Esophagus muscularis mucosa (tissue), 4 donors: Measurements from ENCODE around the gene CDHR4. TPM values are rescaled to one million over a fixed set of nuclear protein-coding genes. Genes with fewer than 3 reads are reported as not detected.

Experiments used
- DNase-seq: peaks from one replicate; pipeline ENCODE4 v3.0.0-alpha.2; 2017; ENCODE audit errors: extremely low spot score
- H3K27ac ChIP-seq, 4 donors: fragments of 200-600 bp; sonication (generic); replicated peaks in 1 of 4; 1 replicate in 3 of 4; 2 replicates in 1 of 4; pipeline ENCODE4 v1.5.1; 2016 to 2019; ENCODE audit warnings: mild to moderate bottlenecking in 1 of 4
- H3K27me3 ChIP-seq, 4 donors: fragments of 200-600 bp; sonication (generic); one replicate each; pipeline versions ENCODE4 v1.5.1 to v1.6.0; 2016 to 2019
- H3K36me3 ChIP-seq, 4 donors: fragments of 200-600 bp; sonication (generic); one replicate each; pipeline ENCODE4 v1.5.1; 2016 to 2019
- H3K4me1 ChIP-seq, 4 donors: fragments of 200-600 bp; sonication (generic); one replicate each; pipeline ENCODE4 v1.5.1; 2016 to 2019
- H3K4me3 ChIP-seq, 4 donors: fragments of 200-600 bp; sonication (generic); 1 replicate in 2 of 4; 2 replicates in 2 of 4; pipeline ENCODE4 v1.5.1; 2016 to 2019; ENCODE audit warnings: mild to moderate bottlenecking in 4 of 4, moderate library complexity in 1 of 4
- H3K9me3 ChIP-seq, 4 donors: fragments of 200-600 bp; sonication (generic); 1 replicate in 3 of 4; 2 replicates in 1 of 4; pipeline ENCODE4 v1.5.1; 2016 to 2019
- CTCF ChIP-seq, 3 experiments: fragments of 200-600 bp in 2 of 3; fragments of 450-650 bp in 1 of 3; sonication (generic) in 2 of 3; IDR thresholded peaks; one replicate each; pipeline ENCODE4 v1.5.1; 2017 to 2019; ENCODE audit warnings: antibody characterized with exemption in 3 of 3, mild to moderate bottlenecking in 2 of 3, moderate library complexity in 1 of 3
- EP300 ChIP-seq: sonication (generic); formaldehyde crosslinking; IDR thresholded peaks from one replicate; pipeline ENCODE4 v1.6.1; 2017; ENCODE audit warnings: antibody characterized with exemption
- POLR2A ChIP-seq: fragments of 450-650 bp; IDR thresholded peaks from one replicate; pipeline ENCODE4 v1.6.1; 2017; ENCODE audit warnings: antibody characterized with exemption, moderate library complexity, mild to moderate bottlenecking, low read depth
- POLR2AphosphoS5 ChIP-seq, 2 donors: sonication (generic); formaldehyde crosslinking; IDR thresholded peaks; one replicate each; pipeline ENCODE4 v1.6.1; 2017; ENCODE audit warnings: antibody characterized with exemption in 2 of 2
- WGBS: methylation state at CpG from one replicate; pipeline ENCODE4 v1.1.5; 2018; 5-methylcytosine and 5-hydroxymethylcytosine counted together
- intact Hi-C: fragments of 100-400 bp; cut with DNase I; formaldehyde crosslinking; loops from one replicate; pipeline ENCODE4 v1.15.1; 2023
- total RNA-seq, 4 donors: library from RNA; depleted of rRNA; stranded (reverse); fragments of >200 nt; gene quantifications; one replicate each; pipeline versions ENCODE4 v1.1.0 to v1.2.1, GENCODE V29; 2016

Gene CDHR4
- total RNA-seq, 4 donors from 2014 or later = 0.17 TPM; not detected in 3

DNA sequence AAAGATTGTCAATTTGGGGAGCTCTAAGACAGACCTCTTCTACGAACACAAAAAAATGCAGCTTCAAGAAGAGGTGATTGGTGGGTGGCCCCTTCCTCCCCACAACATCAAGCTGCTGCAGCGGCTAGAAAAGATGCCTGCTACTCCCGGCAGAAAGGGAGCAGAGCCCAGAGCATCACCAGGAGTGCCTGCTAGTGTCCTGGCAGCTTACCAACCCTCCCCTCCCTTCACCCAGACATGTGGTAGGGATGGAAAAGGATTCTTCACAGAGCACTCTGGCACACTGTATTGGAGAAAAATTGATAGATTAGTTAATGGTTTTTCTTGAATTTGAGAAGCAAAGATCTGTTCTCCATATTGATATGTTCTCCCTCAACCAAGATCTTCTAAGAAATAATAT lies 24.1 kb downstream of the CDHR4 start:
- Histone ChIP-seq H3K27ac (no peak overlapping the region), H3K4me1 (peaks cover 14 to 51% (median 34%) of the 10 kb centered on the region in 4 donors), H3K9me3 (no peaks in the 10 kb centered on the region), H3K4me3 (no peak overlapping the region), H3K36me3 (peaks cover 0 to 19% (median 13%) of the 10 kb centered on the region in 4 donors), H3K27me3 (no peaks in the 10 kb centered on the region)
- WGBS = 47% methylated on average over 3 of the region's 3 CpGs
- TF ChIP-seq EP300 = no peak
- no peak for TF ChIP-seq POLR2AphosphoS5 (IDR thresholded peaks at IDR 0.05)
- TF ChIP-seq CTCF (IDR thresholded peaks at IDR 0.05) = no peak
- TF ChIP-seq POLR2A = no peak
- intact Hi-C loops = no loop called here
- no peak for DNase-seq

GRCh38 chr3:49772703-49773102 lies 27.0 kb downstream of the CDHR4 start:
- no peaks in the 10 kb centered on the region for H3K27me3 ChIP-seq
- intact Hi-C loops = no loop called here
- TF ChIP-seq POLR2AphosphoS5 (IDR thresholded peaks at IDR 0.05) (no peak), CTCF (IDR thresholded peaks at IDR 0.05) (no peak), EP300 (no peak), POLR2A (no peak)
- 100% methylated on average over 2 of the region's 2 CpGs for WGBS
- peaks cover 7 to 28% (median 25%) of the 10 kb centered on the region in 4 donors for H3K4me1 ChIP-seq
- no peak overlapping the region for H3K27ac ChIP-seq
- H3K4me3 ChIP-seq = no peak overlapping the region
- DNase-seq = no peak
- H3K9me3 ChIP-seq = no peaks in the 10 kb centered on the region
- peaks cover 4 to 20% (median 8%) of the 10 kb centered on the region in 4 donors for H3K36me3 ChIP-seq

- no peaks in the 10 kb centered on the region for H3K27me3 ChIP-seq
- peaks cover 4 to 8% (median 6%) of the 10 kb centered on the region in 4 donors for H3K36me3 ChIP-seq
- peaks cover 7 to 28% (median 25%) of the 10 kb centered on the region in 4 donors for H3K4me1 ChIP-seq
- DNase-seq = no peak
- H3K9me3 ChIP-seq = no peaks in the 10 kb centered on the region
- WGBS = 83% methylated on average over 1 of the region's 1 CpG
- TF ChIP-seq POLR2AphosphoS5 (IDR thresholded peaks at IDR 0.05) (no peak), POLR2A (no peak), EP300 (no peak), CTCF (IDR thresholded peaks at IDR 0.05) (no peak)
- H3K27ac ChIP-seq = no peak overlapping the region
- intact Hi-C loops = no loop called here
- no peak overlapping the region for H3K4me3 ChIP-seq
Measured at GRCh38 chr3:49771340-49771938, 28.2 kb downstream of the CDHR4 start.

GRCh38 chr3:49769926-49770325 lies 29.7 kb downstream of the CDHR4 start:
- Histone ChIP-seq H3K9me3 (no peaks in the 10 kb centered on the region), H3K36me3 (peaks cover 0 to 8% (median 6%) of the 10 kb centered on the region in 4 donors), H3K27ac (no peak overlapping the region), H3K27me3 (no peaks in the 10 kb centered on the region), H3K4me3 (no peak overlapping the region), H3K4me1 (peaks cover 3 to 19% (median 14%) of the 10 kb centered on the region in 4 donors)
- DNase-seq = no peak
- intact Hi-C loops = no loop called here
- TF ChIP-seq POLR2A = no peak
- TF ChIP-seq CTCF (IDR thresholded peaks at IDR 0.05) = no peak
- no peak for TF ChIP-seq EP300
- no peak for TF ChIP-seq POLR2AphosphoS5 (IDR thresholded peaks at IDR 0.05)
